ENCODE measurements around the gene GLDC. TPM values are rescaled to one million over a fixed set of nuclear protein-coding genes. Genes with fewer than 3 reads are reported as not detected.

The GLDC gene
- total RNA-seq, 1 donor from 2014 or later, result 2.6 TPM

- peaks cover 7% of the 10 kb centered on the region for H3K4me1 Mint-ChIP-seq
- no peak for TF ChIP-seq CTCF (IDR thresholded peaks at IDR 0.05)
- H3K9me3 Mint-ChIP-seq, result no peaks in the 10 kb centered on the region
- CTCF ChIA-PET, result no interaction called here
- H3K36me3 Mint-ChIP-seq (ENCODE audit: low read depth), result no peaks in the 10 kb centered on the region
- intact Hi-C loops (cut with micrococcal nuclease), result no loop called here
- POLR2A ChIA-PET, result interaction anchor here (21.0 kb wide), 1 partner anchor 79 kb away, joined by 853 read pairs; the partner anchor contains the start of gene KDM4C
- H3K27me3 Mint-ChIP-seq, result no peaks in the 10 kb centered on the region
- no peak overlapping the region for H3K4me3 Mint-ChIP-seq
- DNase-seq, result no peak
- no peak for ATAC-seq (ENCODE audit: low read depth)
- no peak overlapping the region for H3K27ac Mint-ChIP-seq
Observed at GRCh38 chr9:6675268-6675667, 29.7 kb upstream of the GLDC start.

GRCh38 chr9:6673326-6674025 is 27.9 kb upstream of the GLDC start:
- intact Hi-C loops (cut with micrococcal nuclease), result no loop called here
- ATAC-seq (ENCODE audit: low read depth) (no peak), DNase-seq (no peak)
- CTCF ChIA-PET, result interaction anchor here (1.6 kb wide), 1 partner anchor 89 kb away, joined by 7 read pairs; no protein-coding TSS in a partner anchor
- no peak for TF ChIP-seq CTCF (IDR thresholded peaks at IDR 0.05)
- no peaks in the 10 kb centered on the region for H3K27me3 Mint-ChIP-seq
- H3K27ac Mint-ChIP-seq, result no peak overlapping the region
- H3K9me3 Mint-ChIP-seq, result no peaks in the 10 kb centered on the region
- H3K36me3 Mint-ChIP-seq (ENCODE audit: low read depth), result no peaks in the 10 kb centered on the region
- no peak overlapping the region for H3K4me3 Mint-ChIP-seq
- POLR2A ChIA-PET, result interaction anchor here (0.8 kb wide), 1 partner anchor 19 kb away, joined by 3 read pairs; no protein-coding TSS in a partner anchor
- peaks cover 4% of the 10 kb centered on the region for H3K4me1 Mint-ChIP-seq

- DNase-seq, result no peak
- TF ChIP-seq CTCF (IDR thresholded peaks at IDR 0.05), result no peak
- H3K4me3 Mint-ChIP-seq, result no peak overlapping the region
- no peak for ATAC-seq (ENCODE audit: low read depth)
- no peaks in the 10 kb centered on the region for H3K9me3 Mint-ChIP-seq
- H3K36me3 Mint-ChIP-seq (ENCODE audit: low read depth), result no peaks in the 10 kb centered on the region
- POLR2A ChIA-PET, result interaction anchor here (1.3 kb wide), 1 partner anchor 10 kb away, joined by 3 read pairs; no protein-coding TSS in a partner anchor
- H3K27ac Mint-ChIP-seq, result no peak overlapping the region
- intact Hi-C loops (cut with micrococcal nuclease), result no loop called here
- CTCF ChIA-PET, result no interaction called here
- H3K27me3 Mint-ChIP-seq, result no peaks in the 10 kb centered on the region
- H3K4me1 Mint-ChIP-seq, result peaks cover 7% of the 10 kb centered on the region
Observed at GRCh38 chr9:6672118-6672517, 26.6 kb upstream of the GLDC start.

GRCh38 chr9:6671416-6671815 is 25.9 kb upstream of the GLDC start:
- H3K9me3 Mint-ChIP-seq, result no peaks in the 10 kb centered on the region
- no peaks in the 10 kb centered on the region for H3K36me3 Mint-ChIP-seq (ENCODE audit: low read depth)
- DNase-seq (no peak), ATAC-seq (ENCODE audit: low read depth) (no peak)
- POLR2A ChIA-PET, result interaction anchor here (0.7 to 1.3 kb wide), 3 partner anchors 10 to 361 kb away, joined by 3 to 4 read pairs (median 3); no protein-coding TSS in a partner anchor
- CTCF ChIA-PET, result no interaction called here
- no peaks in the 10 kb centered on the region for H3K27me3 Mint-ChIP-seq
- intact Hi-C loops (cut with micrococcal nuclease), result no loop called here
- H3K27ac Mint-ChIP-seq, result no peak overlapping the region
- H3K4me3 Mint-ChIP-seq, result no peak overlapping the region
- H3K4me1 Mint-ChIP-seq, result peaks cover 7% of the 10 kb centered on the region
- TF ChIP-seq CTCF (IDR thresholded peaks at IDR 0.05), result no peak

- Mint-ChIP-seq H3K27ac (no peak overlapping the region), H3K36me3 (ENCODE audit: low read depth) (no peaks in the 10 kb centered on the region), H3K4me3 (no peak overlapping the region), H3K9me3 (no peaks in the 10 kb centered on the region), H3K27me3 (no peaks in the 10 kb centered on the region), H3K4me1 (peaks cover 7% of the 10 kb centered on the region)
- TF ChIP-seq CTCF (IDR thresholded peaks at IDR 0.05), result no peak
- ChIA-PET CTCF (interaction anchor here (5.8 kb wide), 1 partner anchor 84 kb away, joined by 43 read pairs; no protein-coding TSS in a partner anchor), POLR2A (interaction anchor here (1.2 kb wide), 1 partner anchor 11 kb away, joined by 3 read pairs; no protein-coding TSS in a partner anchor)
- ATAC-seq (ENCODE audit: low read depth) (no peak), DNase-seq (no peak)
- intact Hi-C loops (cut with micrococcal nuclease), result loop anchor here (10.0 kb wide), 1 partner anchor 175 kb away; no protein-coding TSS in a partner anchor
Observed at GRCh38 chr9:6669881-6670280, 24.4 kb upstream of the GLDC start.
